ENCODE measurements around the gene FAF2.

- TF ChIP-seq CTCF (IDR thresholded peaks at IDR 0.05) (no peak), POLR2A (IDR thresholded peaks at IDR 0.05) (no peak)
These were observed 81.0 kb downstream of the FAF2 start for GRCh38 chr5:176529116-176529740.
